ENCODE data around the gene SCMH1.

GRCh38 chr1:41160498-41161110 lies 81.5 kb downstream of the SCMH1 start:
- TF ChIP-seq CTCF (IDR thresholded peaks at IDR 0.05) (no peak), REST (IDR thresholded peaks at IDR 0.05; ENCODE audit: insufficient read depth in 1 of 2, low read depth in 2 of 2, low read length in 1 of 2) (no peak)

Measured in Panc1 (cell line).